ENCODE measurements around the gene SLC16A8. TPM values are rescaled to one million over a fixed set of nuclear protein-coding genes. Genes with fewer than 3 reads are reported as not detected.

Gene SLC16A8
- total and polyA plus RNA-seq, 9 of the 15 experiments (the other 6 are each of a cell fraction or from before 2014, with no cell fraction given), result not detected

DNA sequence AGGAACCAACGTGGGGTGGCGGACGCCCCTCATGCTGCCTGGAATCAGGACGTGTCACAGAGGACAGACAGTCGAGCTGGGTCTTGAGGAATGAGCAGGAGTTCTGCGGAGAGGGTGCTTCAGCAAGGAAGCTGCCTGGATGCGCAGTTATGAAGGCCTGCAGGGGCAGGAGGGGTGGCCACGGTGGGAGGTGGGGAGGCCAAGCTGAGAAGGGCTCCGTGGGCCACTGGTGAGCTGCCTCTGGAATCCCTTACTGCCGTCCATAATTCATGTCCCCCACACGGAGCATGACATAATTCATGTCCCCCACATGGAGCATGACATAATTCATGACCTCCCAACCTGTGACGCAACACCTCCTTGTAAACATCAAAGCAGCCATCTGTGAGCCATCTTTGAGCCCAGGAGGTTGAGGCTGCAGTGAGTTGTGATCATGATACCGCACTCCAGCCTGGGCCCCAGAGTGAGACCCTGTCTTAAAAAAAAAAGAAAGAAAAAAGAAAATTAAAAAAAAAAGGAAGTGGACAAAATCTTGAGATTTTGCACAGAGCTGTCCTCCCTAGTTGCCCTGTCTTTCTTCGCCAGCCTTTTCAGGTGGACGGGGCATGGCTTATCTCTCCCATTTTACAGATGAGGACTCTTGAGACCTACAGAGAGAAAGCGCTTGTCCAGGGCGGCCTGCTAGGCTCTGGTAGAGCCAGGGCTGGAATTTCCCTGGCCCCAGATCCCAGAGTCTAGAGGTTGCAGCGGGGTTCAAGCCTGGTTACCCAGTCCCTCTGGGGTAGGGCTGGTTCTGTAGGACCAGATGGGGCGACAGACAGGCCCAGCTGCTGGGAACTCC lies 51.1 kb downstream of the SLC16A8 start (continued):
- TF ChIP-seq MCM7 (IDR thresholded peaks at IDR 0.05) (no peak), ZNF589 (CRISPR knock-in tag; IDR thresholded peaks at IDR 0.05; ENCODE audit: low read depth) (no peak), PTTG1 (tag; IDR thresholded peaks at IDR 0.05; ENCODE audit: low read depth) (no peak), SMARCE1 (IDR thresholded peaks at IDR 0.05) (peak; percentile 35; the same call in 1 of the 2 replicates), CBX5 (IDR thresholded peaks at IDR 0.05; ENCODE audit: borderline replicate concordance, low read depth) (no peak), RBFOX2 (IDR thresholded peaks at IDR 0.05; ENCODE audit: low read depth, low read length) (no peak), BHLHE40 (IDR thresholded peaks at IDR 0.05; ENCODE audit: low read length) (no peak), ZNF76 (CRISPR knock-in tag; IDR thresholded peaks at IDR 0.05; ENCODE audit: borderline replicate concordance) (no peak), PRMT5 (CRISPR knock-in tag; IDR thresholded peaks at IDR 0.05) (no peak), FOSL1 (tag; conservative IDR thresholded peaks at IDR 0.05) (no peak), NFE2L1 (tag; IDR thresholded peaks at IDR 0.05; ENCODE audit: borderline replicate concordance, low read depth) (no peak), TCF7 (IDR thresholded peaks at IDR 0.05; ENCODE audit: borderline replicate concordance) (peak; percentile 86; the same call in 1 of the 2 replicates), ZNF224 (CRISPR knock-in tag; IDR thresholded peaks at IDR 0.05) (no peak), ZBTB1 (CRISPR knock-in tag; IDR thresholded peaks at IDR 0.05; ENCODE audit: borderline replicate concordance, low read depth) (no peak), GATAD2A (IDR thresholded peaks at IDR 0.05) (0 out of 2 replicates have a peak, but pooled peaks have one; percentile 16), HOXB6 (CRISPR knock-in tag; IDR thresholded peaks at IDR 0.05; ENCODE audit: borderline replicate concordance) (no peak), KDM4B (IDR thresholded peaks at IDR 0.05; ENCODE audit: borderline replicate concordance in 2 of 2, low read depth in 1 of 2) (no peak), HLTF (IDR thresholded peaks at IDR 0.05) (no peak), SREBF1 (IDR thresholded peaks at IDR 0.05; ENCODE audit: borderline replicate concordance, low read depth, low read length) (no peak), LEF1 (IDR thresholded peaks at IDR 0.05) (peak; percentile 74; the same call in 1 of the 2 replicates), TRIM24 (IDR thresholded peaks at IDR 0.05) (peak in 1 of 2 experiments; percentile 56; a peak in 1 of 4 replicates), ESRRA (IDR thresholded peaks at IDR 0.05; ENCODE audit: borderline replicate concordance, low read depth) (no peak), DIDO1 (tag; IDR thresholded peaks at IDR 0.05; ENCODE audit: low read depth) (no peak)
- TF ChIP-seq, protein P1, sequence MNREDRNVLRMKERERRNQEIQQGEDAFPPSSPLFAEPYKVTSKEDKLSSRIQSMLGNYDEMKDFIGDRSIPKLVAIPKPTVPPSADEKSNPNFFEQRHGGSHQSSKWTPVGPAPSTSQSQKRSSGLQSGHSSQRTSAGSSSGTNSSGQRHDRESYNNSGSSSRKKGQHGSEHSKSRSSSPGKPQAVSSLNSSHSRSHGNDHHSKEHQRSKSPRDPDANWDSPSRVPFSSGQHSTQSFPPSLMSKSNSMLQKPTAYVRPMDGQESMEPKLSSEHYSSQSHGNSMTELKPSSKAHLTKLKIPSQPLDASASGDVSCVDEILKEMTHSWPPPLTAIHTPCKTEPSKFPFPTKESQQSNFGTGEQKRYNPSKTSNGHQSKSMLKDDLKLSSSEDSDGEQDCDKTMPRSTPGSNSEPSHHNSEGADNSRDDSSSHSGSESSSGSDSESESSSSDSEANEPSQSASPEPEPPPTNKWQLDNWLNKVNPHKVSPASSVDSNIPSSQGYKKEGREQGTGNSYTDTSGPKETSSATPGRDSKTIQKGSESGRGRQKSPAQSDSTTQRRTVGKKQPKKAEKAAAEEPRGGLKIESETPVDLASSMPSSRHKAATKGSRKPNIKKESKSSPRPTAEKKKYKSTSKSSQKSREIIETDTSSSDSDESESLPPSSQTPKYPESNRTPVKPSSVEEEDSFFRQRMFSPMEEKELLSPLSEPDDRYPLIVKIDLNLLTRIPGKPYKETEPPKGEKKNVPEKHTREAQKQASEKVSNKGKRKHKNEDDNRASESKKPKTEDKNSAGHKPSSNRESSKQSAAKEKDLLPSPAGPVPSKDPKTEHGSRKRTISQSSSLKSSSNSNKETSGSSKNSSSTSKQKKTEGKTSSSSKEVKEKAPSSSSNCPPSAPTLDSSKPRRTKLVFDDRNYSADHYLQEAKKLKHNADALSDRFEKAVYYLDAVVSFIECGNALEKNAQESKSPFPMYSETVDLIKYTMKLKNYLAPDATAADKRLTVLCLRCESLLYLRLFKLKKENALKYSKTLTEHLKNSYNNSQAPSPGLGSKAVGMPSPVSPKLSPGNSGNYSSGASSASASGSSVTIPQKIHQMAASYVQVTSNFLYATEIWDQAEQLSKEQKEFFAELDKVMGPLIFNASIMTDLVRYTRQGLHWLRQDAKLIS (CRISPR knock-in tag; IDR thresholded peaks at IDR 0.05), result no peak
- TF ChIP-seq, protein P2, sequence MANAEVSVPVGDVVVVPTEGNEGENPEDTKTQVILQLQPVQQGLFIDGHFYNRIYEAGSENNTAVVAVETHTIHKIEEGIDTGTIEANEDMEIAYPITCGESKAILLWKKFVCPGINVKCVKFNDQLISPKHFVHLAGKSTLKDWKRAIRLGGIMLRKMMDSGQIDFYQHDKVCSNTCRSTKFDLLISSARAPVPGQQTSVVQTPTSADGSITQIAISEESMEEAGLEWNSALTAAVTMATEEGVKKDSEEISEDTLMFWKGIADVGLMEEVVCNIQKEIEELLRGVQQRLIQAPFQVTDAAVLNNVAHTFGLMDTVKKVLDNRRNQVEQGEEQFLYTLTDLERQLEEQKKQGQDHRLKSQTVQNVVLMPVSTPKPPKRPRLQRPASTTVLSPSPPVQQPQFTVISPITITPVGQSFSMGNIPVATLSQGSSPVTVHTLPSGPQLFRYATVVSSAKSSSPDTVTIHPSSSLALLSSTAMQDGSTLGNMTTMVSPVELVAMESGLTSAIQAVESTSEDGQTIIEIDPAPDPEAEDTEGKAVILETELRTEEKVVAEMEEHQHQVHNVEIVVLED (CRISPR knock-in tag; IDR thresholded peaks at IDR 0.05), result no peak
